CD4-positive, alpha-beta T cell treated with Interleukin-10 for 1 hour (primary cell): ENCODE data around the gene MTUS2.

Source experiments
- DNase-seq: peaks from one replicate; pipeline ENCODE4 v3.0.0-alpha.2; 2020

Gene MTUS2

DNA sequence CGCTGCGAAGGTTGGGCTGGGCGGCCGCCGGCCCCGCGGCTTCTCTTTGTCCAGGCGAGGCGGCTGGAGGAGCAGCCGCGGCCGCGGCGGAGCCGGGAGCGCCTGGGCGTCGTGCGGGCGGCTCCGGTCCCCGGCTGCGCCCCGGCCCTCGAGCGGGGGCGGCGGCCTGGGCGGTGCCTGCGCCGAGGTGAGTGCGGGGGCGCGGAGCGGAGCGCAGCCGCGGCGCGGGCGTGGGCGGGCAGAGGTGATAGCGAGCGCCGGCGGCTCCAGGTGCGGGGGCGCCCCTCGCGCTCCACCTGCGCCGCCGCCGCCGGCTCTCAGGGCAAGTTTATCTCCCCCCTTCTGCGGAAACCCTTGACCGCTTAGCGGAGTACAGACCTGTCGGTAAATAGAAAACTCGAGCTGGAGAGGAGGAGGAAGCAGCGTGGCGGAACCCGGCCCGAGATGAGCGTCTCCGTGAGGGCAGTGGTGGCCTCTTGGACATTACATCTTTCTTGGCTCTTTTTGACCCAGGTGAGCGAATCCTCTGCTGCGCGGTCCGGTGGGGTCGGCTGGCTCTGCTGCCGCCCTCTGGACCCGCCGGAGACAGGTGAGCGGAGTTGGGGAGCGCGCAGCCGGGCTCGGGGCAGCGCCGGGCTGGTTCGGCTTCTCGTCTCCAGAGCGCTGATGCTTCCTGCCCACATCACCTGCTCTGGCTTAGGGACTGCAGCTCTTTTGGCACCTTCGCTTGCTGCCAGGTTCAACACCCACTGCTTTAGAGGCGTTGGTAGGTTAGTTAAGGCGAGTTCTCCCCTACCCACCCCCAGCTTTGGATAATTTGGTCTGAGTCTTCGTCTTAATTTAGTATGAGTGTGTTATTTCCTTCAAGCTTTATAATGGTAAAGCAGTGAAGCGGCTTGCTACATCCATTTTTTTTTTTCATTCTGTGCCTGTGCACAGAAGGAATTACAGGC lies at the start of gene MTUS2:
TSS of gene MTUS2 (plus strand) at position 241 of the 953 bp plus-strand sequence.
- no peak for DNase-seq

DNA sequence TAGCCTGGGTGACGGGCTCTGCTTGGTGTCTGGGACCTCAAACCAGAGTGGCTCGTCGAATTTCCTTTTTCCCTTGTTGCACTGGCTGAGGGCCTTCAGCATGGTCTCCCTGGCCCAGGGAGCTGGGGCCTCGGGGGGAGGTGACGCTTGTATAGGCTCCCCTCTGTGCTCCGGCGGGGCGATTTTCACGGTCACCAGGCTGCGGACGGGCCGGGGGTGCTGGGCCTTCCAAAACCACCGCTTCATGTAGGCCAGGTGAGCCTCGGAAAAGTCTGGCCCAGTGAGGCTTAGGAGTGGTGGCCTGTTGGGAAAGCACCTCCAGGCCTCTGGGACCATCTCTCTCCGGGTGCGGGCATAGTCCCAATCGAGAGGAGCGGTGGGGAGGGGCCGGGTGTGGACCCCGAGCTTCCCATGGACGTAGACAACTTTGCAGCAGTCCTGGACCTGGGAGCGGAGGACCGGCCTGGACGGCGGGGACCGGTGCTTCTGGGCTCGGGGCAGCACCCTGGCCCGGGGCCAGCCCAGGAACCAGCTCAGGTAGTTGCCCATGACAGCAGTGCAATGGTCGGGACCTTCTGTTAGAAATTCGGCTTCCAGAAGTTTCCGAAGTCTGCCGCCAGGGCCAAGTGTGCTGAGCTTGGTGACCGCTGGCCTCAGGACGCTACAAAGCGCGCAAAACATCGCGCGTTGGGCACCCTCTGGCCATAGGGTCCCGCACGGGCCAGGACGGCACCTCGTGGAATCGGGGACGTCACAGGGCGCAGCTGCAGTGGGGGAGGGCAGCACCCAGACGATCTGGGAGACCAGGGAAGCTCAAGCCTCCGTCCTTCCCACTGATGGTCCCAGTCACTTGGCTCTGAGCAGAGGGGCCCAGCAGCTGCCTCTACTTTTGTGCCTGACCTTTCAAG lies 41.6 kb upstream of the MTUS2 start:
- no peak for DNase-seq

DNA sequence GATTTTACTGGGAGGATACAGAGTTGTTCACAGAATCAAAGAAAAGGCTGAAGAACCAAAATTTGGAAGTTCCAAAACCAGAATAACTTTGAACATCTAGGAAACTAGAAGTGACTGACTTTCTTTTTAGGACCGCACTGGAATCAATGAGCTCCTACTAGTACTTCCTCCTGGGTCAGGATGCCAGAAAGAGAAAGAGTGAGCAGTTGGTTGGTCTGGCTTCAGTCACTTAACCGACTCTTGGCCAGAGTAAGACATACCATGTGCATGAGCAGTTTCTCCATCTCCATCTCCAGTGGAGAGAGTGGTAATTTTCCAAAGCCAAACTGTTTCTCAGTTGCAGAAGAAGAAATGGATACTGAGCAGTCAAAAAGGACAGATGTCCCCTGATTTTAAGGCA lies 27.1 kb upstream of the MTUS2 start:
- no peak for DNase-seq

DNA sequence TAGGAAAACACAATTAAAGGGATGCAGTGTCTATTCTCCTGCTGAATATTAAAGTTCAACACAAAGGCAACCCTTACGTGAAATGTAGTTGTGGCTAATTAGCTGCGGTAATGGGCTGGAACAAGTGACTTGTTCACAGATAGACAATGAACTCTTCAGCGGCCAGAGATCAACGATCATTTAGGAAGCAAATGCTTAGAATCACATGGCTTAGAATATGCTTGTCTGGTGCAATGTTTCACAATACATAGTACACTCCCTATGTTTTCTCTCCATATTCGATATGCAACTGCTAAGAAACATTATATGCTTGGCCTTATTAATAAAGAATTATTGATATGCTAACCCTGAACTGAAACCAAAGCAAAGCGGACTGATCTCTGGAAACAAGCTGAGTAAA lies 25.7 kb upstream of the MTUS2 start:
- DNase-seq: no peak

DNA sequence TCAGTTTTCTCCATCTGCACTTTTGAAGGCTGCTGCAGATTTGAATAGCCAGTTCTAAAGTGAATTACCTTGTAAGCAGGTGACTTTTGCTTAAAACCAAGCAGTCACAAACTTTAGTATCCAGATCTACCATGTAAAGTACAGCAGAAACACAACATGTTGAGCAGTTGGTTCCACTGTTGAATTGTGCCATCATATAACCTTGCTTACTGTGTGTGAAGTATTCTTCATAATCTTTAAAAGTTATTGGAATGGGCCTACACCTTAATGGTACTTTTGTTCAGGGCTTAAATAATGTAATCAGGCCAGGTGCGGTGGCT lies 23.2 kb upstream of the MTUS2 start:
- DNase-seq: no peak

DNA sequence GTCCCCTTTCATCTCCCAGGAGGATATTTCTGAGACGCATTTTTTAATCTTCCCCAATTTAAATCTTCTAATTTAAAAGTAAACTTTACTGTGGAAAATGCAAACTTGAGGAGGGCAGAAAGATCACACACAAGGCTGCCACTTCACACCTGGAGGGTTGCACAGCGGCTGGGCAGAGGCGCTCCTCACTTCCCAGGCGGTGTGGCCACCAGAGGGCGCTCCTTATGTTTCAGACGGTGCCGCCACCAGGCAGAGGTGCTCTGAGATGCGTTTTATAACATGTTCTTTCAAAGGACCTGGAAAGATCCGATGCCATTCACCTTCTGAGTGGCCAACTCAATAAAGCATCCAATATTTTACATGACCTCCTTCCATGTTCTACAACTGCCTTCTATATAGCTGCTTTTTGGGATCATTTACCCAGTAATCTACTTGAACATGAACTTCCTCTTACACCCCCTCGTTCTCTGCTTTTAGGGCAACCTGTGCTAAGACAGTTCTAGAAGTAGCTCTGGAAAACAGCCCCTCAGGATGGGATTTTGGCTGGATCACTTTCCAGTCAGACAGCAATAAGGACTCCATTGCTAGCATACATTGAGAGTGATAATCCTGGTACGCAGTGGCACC lies 14.8 kb upstream of the MTUS2 start:
- DNase-seq: peak; percentile 15

DNA sequence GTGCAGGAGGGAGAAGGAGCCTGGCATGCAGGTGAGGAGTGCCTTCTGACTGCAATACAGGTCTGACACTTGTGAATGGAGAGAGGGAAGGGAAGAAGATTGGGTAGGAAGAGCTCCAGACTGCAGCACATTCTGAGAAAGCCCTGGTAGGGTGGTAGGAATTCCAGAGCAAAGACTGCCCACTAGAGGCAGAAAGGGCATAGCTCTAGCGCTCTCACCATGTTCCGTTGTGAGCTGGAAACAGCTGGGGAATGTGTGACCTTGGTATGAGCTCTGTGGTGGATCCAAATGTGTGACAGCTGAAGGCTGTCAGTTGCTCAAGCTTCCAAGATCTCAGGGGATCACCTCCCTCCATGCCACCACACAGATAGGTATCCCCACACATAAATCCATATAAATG lies 2.9 kb upstream of the MTUS2 start:
- no peak for DNase-seq

DNA sequence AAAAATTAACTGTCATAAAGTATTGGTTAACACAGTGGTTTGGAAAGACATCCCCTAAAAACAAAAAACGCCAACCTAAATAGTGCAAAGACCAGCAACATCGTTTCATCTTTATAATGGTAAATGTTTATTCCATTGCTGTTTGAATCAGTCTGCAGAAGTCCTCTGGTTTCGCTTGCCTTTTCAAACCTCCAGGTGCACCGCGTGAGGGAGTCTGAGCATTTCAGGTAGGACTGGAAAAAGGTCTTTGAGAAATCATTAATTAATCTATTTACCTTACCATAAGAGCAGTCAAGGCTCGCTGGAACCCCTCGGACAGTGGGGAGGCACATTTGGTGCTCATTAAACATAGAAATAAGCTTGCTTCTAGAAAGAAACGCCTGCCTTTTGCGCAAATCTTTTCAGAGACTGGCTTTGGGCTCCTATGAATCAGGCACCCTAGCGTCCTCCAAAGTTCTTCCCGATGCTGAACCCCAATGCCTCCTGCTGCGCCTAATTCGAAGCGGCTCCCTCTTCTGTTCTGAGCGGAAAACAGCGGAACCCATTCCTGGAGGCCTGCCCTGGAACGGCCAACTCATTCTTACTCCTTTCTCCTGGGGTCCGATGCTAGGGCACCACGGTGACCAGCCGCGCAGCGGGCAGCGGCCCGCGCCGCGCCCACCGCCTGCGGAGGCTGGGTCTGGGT lies 951 bp upstream of the MTUS2 start:
- no peak for DNase-seq

DNA sequence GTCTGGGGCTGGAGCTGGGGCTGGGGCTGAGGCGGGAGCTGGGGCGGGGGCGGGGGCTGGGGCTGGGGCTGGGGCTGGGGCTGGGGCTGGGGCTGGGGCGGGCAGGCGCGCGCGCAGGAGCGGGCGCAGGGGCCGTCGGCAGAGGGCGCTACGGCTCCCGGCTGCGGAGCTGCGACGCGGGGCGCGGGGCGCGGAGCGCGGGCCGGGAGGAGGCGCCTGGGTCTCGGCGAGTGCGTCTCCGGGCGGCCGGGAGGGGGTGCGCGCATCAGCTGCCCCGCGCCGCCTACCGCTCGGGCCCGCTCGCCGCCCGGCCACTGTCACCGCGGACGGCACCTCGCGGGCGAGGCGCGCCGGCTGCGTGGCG lies 422 bp upstream of the MTUS2 start:
- peak; percentile 46 for DNase-seq

DNA sequence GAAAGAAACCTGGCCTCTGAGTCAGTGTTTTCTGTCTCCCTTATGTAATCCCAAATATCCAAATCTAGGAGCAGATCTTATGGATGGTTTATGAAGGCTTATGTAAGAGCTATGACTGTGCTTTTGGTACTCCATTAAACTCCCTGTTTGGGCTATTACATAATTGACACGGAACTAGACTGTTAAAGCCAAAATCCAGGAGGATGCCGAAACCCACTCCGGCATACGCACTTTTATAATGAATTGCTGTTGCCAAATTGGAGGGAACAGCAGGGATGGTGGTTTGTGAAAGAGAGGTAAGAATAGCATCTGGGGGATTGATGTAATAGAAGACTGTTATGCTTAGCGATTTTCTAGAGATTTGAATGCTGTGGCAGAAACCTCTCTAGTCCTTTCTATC lies 2.0 kb downstream of the MTUS2 start:
- DNase-seq: no peak

DNA sequence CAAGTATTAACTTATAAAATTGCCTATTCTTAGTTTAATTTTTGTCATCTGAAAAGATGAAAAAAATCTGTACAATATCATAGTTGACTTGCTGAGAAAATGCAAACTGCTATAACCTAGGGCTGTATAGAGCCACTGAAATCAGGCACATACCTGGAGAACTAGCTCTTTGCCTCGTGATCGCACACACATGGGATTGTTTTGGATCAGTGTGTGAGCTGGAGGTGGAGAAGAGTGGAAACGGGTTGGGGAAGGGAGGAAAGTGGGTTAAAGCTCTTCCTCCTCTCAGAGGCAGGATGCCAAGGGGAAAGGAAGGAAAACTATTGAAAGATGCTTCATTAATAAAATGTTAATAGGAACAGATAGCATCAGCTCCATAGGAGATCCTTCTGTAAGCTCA lies 2.7 kb downstream of the MTUS2 start:
- DNase-seq: no peak

DNA sequence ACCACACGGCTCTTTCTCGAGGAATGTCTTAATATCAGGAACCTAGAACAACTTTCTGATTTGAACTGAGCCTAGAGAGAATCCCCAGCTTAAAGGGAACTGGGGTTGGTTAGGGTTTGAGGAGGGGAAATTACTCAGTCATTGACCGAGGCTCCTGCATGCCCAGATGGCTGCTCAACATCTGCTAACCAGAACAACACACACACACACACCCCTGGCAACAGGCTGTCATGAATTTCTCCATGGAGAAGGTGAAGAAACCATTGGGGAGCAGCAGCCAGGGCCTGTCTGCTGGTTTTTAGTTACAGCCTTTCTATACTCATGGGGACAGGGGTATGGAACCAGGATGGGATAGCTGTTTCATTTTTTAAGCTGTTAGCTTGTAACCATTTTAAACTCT lies 5.2 kb downstream of the MTUS2 start:
- DNase-seq: no peak

DNA sequence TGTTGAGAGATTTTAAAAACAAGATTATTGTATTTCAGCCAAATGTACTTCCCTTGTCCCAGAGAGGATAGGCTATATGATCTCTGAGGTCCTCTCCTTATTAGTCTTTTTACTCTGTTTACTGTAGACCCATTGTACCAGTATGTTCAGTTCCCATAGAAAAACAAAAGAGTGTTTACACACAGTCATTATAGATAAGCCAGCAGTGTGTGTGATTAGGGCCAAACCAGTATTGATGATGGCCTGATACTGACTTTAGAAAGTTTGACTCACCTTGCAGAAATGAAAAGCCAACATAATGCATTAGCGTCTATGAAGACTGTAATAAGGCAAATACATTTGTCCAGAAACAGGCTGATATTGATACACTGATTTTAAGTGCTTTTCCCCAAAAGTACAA lies 6.2 kb downstream of the MTUS2 start:
- no peak for DNase-seq

DNA sequence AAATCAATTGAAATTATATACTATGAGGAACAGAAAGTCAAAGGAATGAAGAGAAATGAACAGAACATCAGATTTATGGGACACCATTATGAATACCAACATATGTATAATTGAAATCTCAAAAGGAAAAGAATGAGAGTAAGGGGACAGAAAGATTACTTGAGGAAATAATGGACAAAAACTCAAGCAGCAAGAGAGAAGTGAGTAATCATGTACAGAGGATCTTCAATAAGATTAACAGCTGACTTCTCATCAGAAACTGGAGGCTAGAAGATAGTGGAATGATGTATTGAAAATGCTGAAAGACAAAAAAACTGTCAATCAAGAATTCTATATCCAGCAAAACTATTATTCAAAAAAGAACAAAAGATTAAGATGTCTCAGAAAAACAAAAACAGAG lies 10.4 kb downstream of the MTUS2 start:
- DNase-seq: no peak

DNA sequence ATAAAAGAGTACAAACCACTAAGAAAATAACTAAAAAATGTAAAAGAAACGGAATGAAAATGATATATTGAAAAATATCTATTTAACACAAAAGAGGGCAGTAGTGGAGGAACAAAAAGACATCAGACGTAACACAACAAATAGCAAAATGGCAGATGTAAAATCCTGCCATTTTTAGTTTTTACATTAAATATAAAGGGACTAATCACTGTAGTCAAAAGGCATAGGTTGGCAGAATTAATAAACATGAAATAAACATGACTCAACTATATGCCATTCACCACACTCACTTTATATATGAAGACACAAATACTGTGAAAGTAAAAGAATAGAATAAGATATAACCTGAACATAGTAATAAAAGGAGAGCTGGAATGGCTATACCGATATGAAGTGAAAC lies 11.0 kb downstream of the MTUS2 start:
- DNase-seq: no peak

DNA sequence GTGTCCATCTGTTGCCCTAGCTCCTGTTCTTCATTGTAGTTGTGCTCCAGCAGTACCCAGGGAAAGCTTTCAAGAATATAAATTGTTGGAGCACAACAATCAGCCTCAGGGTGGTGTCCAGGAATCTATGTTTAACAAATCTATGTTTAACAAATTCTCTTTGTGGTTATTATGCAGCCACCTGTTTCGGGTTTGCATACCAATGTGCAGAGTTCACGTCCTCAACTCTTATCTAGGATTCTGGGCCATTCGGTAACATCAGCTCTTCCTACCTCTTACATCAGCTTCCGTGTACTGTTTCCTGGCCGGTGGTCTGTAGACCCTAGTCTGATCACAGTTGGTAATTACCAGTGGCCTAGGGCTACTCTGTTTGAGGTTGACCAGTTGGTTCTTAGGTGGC lies 17.0 kb downstream of the MTUS2 start:
- no peak for DNase-seq

DNA sequence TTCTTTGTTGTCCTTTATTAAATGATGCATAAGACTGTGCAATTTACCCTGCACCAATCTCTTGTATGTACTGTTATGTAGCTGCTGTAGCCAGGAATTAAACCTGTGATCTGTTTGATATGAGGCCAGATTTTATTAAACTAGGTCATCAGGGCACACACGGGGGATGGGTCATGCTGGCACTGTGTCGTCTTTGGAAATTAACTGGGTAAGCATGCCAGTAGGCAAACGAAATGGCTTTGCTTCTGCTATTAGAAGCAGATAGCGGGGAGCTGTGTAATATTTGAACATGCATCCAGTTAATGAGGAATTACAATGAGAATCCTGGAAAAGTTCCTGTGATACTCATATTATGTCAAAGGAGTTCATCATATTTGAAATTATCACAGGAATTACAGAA lies 23.5 kb downstream of the MTUS2 start:
- no peak for DNase-seq

DNA sequence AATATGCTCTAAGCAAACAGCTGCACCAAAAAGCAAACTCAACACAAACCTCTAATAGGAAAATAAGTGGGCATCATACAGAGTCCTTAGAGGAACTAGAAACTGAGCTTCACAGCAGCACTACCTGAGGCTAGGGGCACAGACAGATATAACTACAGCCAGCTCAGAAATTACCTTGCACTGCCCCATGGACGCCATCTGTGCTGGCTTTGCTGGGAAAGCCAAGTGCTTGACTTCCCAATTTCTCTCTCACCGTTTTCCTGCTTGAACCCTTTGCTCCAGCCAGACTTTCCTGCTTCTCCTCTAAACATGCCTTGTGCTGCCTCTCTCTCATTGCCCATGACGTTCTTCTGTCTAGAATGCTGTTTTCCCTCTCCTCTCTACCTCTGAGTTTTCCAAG lies 29.3 kb downstream of the MTUS2 start:
- DNase-seq: no peak

DNA sequence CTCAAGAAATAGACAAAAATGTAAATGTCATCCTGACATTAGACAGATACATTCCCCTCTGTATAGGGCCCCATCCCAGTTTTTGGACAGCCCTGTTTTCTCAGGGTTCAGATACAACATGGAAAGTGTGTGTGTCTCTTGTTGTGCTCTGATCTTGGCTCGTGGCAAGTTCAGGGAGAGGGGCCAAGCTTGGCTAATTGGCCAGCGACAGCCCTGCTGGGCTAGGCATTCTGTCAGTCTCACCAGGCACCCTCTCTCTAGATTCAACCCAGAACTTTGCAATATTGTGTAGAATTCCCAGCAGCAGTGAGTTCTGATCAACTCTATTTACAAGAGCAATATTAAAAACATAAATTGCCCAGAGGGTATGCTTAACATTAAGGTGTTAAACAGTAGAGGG lies 30.1 kb downstream of the MTUS2 start:
- no peak for DNase-seq

DNA sequence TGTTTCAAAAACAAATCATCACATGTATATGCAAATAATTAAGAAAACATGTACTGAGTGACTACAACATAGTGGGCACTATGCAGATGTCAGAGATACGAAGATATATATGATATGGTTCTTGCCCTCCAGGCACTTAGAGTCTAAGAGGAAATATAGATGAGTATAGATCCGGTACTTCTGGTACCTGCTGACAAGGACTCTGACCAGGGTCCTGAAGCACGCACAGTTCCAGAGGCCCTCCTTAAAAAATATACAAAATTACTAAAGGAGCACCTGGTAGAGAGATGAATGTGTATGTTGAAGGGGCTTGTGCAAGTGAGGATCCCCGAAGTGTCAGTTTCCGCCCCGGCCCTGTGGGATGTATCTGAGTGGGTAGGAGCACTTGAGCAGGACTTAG lies 31.3 kb downstream of the MTUS2 start:
- DNase-seq: no peak

DNA sequence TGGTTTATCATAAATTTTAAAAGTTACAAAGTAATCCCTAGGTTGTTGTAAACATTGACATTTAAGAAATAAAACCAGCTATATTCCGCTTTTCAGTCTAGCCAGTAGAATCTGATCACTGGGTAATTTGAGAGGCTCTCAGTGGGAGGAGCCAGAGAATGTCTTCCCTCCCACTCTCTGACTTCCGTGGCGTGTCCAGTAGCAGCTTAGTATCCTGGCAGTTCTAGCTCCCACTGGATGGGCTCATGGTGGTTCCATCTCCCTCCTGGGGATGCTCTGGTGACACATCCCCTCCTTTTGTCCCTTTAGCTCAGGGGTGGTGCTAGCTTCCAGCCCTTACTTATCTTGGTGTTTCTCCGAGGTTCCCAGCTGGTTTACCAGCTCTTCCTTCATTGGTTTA lies 34.5 kb downstream of the MTUS2 start:
- DNase-seq: no peak

DNA sequence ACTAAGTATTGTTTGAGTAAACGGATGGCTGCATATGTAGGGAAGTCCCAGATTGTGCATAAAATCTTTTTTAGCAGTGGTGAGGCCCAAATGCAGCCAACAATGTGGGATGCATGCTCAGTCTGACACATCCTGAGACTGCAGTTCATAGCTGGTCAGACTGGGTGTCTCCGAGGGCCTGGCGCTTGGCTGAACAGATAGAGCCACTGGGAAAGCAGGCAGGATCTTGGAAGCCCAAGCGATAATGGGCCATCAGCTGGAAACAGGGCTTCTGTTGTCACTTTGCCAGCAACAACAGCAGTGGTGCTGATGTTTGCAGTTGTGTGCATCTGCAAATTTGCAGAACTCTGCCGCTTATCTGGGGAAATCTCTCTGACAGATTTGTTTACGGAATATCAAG lies 36.1 kb downstream of the MTUS2 start:
- DNase-seq: no peak

DNA sequence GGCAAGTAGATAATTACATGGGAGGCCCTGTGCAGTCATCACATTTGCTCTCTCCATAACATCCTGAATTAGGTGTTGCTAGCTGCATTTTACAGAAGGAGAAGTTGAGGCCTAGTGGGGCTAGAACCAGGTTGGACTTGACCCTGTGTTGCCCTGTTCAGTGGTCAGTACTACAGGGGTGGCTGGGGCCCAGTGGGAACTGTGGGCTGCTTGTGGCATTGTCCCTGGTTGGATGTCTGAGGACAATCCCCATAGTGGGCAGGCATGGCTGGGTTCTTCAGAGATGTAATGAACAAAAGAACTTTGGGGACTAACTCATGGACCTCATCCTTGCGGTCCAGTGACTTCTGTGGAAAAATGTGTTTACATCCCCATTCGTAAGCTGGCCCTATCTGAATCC lies 38.9 kb downstream of the MTUS2 start:
- DNase-seq: no peak
